HEK293 (cell line): ENCODE data around the gene USP1.

Experiments
- BCL11A ChIP-seq: fragments of 450-650 bp; formaldehyde crosslinking; IDR thresholded peaks from 2 replicates; pipeline ENCODE4 v1.5.1; 2016; ENCODE audit warnings: low read depth, missing biosample characterization, missing genetic modification characterization
- SETDB1 ChIP-seq: IDR thresholded peaks from one replicate; pipeline ENCODE4 v1.6.1; 2017; ENCODE audit warnings: mild to moderate bottlenecking, low read length, moderate library complexity, mixed read lengths; ENCODE audit not compliant: insufficient read length
- ZBTB20 ChIP-seq: fragments of 450-650 bp; formaldehyde crosslinking; IDR thresholded peaks from 2 replicates; pipeline ENCODE4 v1.5.1; 2016; ENCODE audit warnings: missing biosample characterization, missing genetic modification characterization
- ZNF23 ChIP-seq: fragments of 450-650 bp; formaldehyde crosslinking; IDR thresholded peaks from 2 replicates; pipeline ENCODE4 v1.5.1; 2016; ENCODE audit warnings: missing biosample characterization, missing genetic modification characterization, borderline replicate concordance
- ZNF391 ChIP-seq: fragments of 450-650 bp; formaldehyde crosslinking; IDR thresholded peaks from 2 replicates; pipeline ENCODE4 v1.5.1; 2016; ENCODE audit warnings: low read depth, missing biosample characterization, missing genetic modification characterization, borderline replicate concordance
- ZNF76 ChIP-seq: fragments of 450-650 bp; formaldehyde crosslinking; IDR thresholded peaks from 2 replicates; pipeline ENCODE4; 2016; ENCODE audit warnings: low read depth, missing biosample characterization, missing genetic modification characterization, borderline replicate concordance
- TF ChIP-seq, protein P1 (sequence below): fragments of 450-650 bp; formaldehyde crosslinking; IDR thresholded peaks from 2 replicates; pipeline ENCODE4 v1.5.1; 2016; ENCODE audit warnings: missing biosample characterization, missing genetic modification characterization

- TF ChIP-seq ZNF76 (tag by site-specific recombination) (no peak), ZNF23 (tag by site-specific recombination) (no peak), SETDB1 (no peak), ZBTB20 (no peak), ZNF391 (tag by site-specific recombination) (no peak), BCL11A (no peak)
- TF ChIP-seq, protein P1, sequence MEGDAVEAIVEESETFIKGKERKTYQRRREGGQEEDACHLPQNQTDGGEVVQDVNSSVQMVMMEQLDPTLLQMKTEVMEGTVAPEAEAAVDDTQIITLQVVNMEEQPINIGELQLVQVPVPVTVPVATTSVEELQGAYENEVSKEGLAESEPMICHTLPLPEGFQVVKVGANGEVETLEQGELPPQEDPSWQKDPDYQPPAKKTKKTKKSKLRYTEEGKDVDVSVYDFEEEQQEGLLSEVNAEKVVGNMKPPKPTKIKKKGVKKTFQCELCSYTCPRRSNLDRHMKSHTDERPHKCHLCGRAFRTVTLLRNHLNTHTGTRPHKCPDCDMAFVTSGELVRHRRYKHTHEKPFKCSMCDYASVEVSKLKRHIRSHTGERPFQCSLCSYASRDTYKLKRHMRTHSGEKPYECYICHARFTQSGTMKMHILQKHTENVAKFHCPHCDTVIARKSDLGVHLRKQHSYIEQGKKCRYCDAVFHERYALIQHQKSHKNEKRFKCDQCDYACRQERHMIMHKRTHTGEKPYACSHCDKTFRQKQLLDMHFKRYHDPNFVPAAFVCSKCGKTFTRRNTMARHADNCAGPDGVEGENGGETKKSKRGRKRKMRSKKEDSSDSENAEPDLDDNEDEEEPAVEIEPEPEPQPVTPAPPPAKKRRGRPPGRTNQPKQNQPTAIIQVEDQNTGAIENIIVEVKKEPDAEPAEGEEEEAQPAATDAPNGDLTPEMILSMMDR = no peak
Measured at GRCh38 chr1:62390071-62390470, 46.8 kb upstream of the USP1 start.
